Liver (tissue), 9 donors: Measurements from ENCODE around the gene SLC39A13. TPM values are rescaled to one million over a fixed set of nuclear protein-coding genes. Genes with fewer than 3 reads are reported as not detected.
A peak's percentile ranks its signal among the peaks of the same experiment; 100 is the strongest.

Source experiments
- DNase-seq: peaks from one replicate; pipeline ENCODE4 v3.0.0-alpha.2; 2017; ENCODE audit warnings: low spot score
- H3K27ac ChIP-seq, 2 donors: one replicate each; pipeline ENCODE4 v1.7.0; 2013; ENCODE audit warnings: inconsistent platforms in 2 of 2, low read length in 2 of 2, control low read depth in 1 of 2, low read depth in 1 of 2, mild to moderate bottlenecking in 1 of 2
- H3K27me3 ChIP-seq, 4 donors: one replicate each; pipeline versions ENCODE4 v1.6.1 to v1.7.0; 2013; ENCODE audit warnings: low read length in 3 of 4, inconsistent platforms in 1 of 4, mild to moderate bottlenecking in 1 of 4, moderate library complexity in 1 of 4; ENCODE audit not compliant: control insufficient read depth in 4 of 4, insufficient read depth in 4 of 4
- H3K36me3 ChIP-seq, 4 donors: one replicate each; pipeline versions ENCODE4 v1.6.1 to v1.7.0; 2013; ENCODE audit warnings: low read length in 3 of 4, mild to moderate bottlenecking in 3 of 4, low read depth in 1 of 4, moderate library complexity in 1 of 4; ENCODE audit not compliant: control insufficient read depth in 4 of 4, insufficient read depth in 3 of 4
- H3K4me1 ChIP-seq, 4 donors: one replicate each; pipeline versions ENCODE4 v1.6.1 to v1.7.0; 2013; ENCODE audit warnings: low read length in 3 of 4, mild to moderate bottlenecking in 3 of 4, moderate library complexity in 1 of 4; ENCODE audit not compliant: control insufficient read depth in 4 of 4, insufficient read depth in 4 of 4
- H3K4me3 ChIP-seq, 3 donors: one replicate each; pipeline versions ENCODE4 v1.6.1 to v1.7.0; 2013; ENCODE audit warnings: low read length in 3 of 3, control low read depth in 1 of 3, low read depth in 1 of 3, mild to moderate bottlenecking in 1 of 3
- H3K9ac ChIP-seq, 2 donors: one replicate each; pipeline ENCODE4 v1.7.0; 2013; ENCODE audit warnings: low read length in 2 of 2, mild to moderate bottlenecking in 2 of 2, moderate library complexity in 2 of 2, control low read depth in 1 of 2, low read depth in 1 of 2
- H3K9me3 ChIP-seq, 4 donors: one replicate each; pipeline versions ENCODE4 v1.6.1 to v1.7.0; 2013; ENCODE audit warnings: low read length in 3 of 4; ENCODE audit not compliant: control insufficient read depth in 4 of 4
- EGR1 ChIP-seq, 2 donors: IDR thresholded peaks; 2 replicates each; pipeline ENCODE4 v1.6.1; 2016 to 2018; ENCODE audit warnings: antibody characterized with exemption in 2 of 2, low read depth in 2 of 2
- FOXA1 ChIP-seq: IDR thresholded peaks from 2 replicates; pipeline ENCODE4 v1.6.1; 2016; ENCODE audit warnings: antibody characterized with exemption
- FOXA2 ChIP-seq: IDR thresholded peaks from 2 replicates; pipeline ENCODE4 v1.6.1; 2016; ENCODE audit warnings: antibody characterized with exemption
- GABPA ChIP-seq, 2 donors: IDR thresholded peaks in 1 of 2; conservative IDR thresholded peaks in 1 of 2; 2 replicates each; pipeline ENCODE4 v1.6.1; 2016; ENCODE audit warnings: antibody characterized with exemption in 2 of 2, mild to moderate bottlenecking in 1 of 2, moderate library complexity in 1 of 2
- HNF4A ChIP-seq, 2 donors: conservative IDR thresholded peaks; 2 replicates each; pipeline ENCODE4 v1.6.1; 2016; ENCODE audit warnings: antibody characterized with exemption in 2 of 2, mild to moderate bottlenecking in 2 of 2
- HNF4G ChIP-seq: IDR thresholded peaks from 2 replicates; pipeline ENCODE4 v1.6.1; 2016; ENCODE audit warnings: antibody characterized with exemption
- JUND ChIP-seq, 2 donors: IDR thresholded peaks; 2 replicates each; pipeline ENCODE4 v1.6.1; 2016; ENCODE audit warnings: antibody characterized with exemption in 2 of 2
- NR2F2 ChIP-seq: IDR thresholded peaks from 2 replicates; pipeline ENCODE4 v1.6.1; 2016; ENCODE audit warnings: antibody characterized with exemption
- RAD21 ChIP-seq, 2 donors: IDR thresholded peaks; 2 replicates each; pipeline ENCODE4 v1.6.1; 2016; ENCODE audit warnings: antibody characterized with exemption in 2 of 2, mild to moderate bottlenecking in 2 of 2
- RXRA ChIP-seq, 2 donors: IDR thresholded peaks; 2 replicates each; pipeline ENCODE4 v1.6.1; 2017 to 2018; ENCODE audit warnings: antibody characterized with exemption in 2 of 2, mild to moderate bottlenecking in 1 of 2
- SP1 ChIP-seq: IDR thresholded peaks from 2 replicates; pipeline ENCODE4 v1.6.1; 2018; ENCODE audit warnings: antibody characterized with exemption, mild to moderate bottlenecking
- TAF1 ChIP-seq: conservative IDR thresholded peaks from 2 replicates; pipeline ENCODE4 v1.6.1; 2016; ENCODE audit warnings: antibody characterized with exemption, mild to moderate bottlenecking
- YY1 ChIP-seq: IDR thresholded peaks from 2 replicates; pipeline ENCODE4 v1.6.1; 2016; ENCODE audit warnings: antibody characterized with exemption, mild to moderate bottlenecking
- WGBS: extraction: QIAGEN DNeasy Blood & Tissue Kit; methylation state at CpG from one replicate; pipeline ENCODE4 v1.1.7; 2013; 5-methylcytosine and 5-hydroxymethylcytosine counted together
- polyA plus RNA-seq, 2 donors: library from polyadenylated mRNA; stranded (reverse) in 1 of 2; unstranded in 1 of 2; fragments of 200-250 nt in 1 of 2; fragments of >200 nt in 1 of 2; fragmentation: Nextera tagmentation in 1 of 2; extraction: Ambion mirVana in 1 of 2; gene quantifications; one replicate each; pipeline versions ENCODE4 v1.2.1 to v1.2.3, GENCODE V29; 2013 to 2015
- total RNA-seq, 2 donors: library from RNA; depleted of rRNA; stranded (reverse); fragments of >200 nt; gene quantifications; one replicate each; pipeline ENCODE4 v1.2.3, GENCODE V29; 2014
- TF ChIP-seq, protein P1 (sequence below): IDR thresholded peaks from 2 replicates; pipeline ENCODE4 v1.6.1; 2016; ENCODE audit warnings: antibody characterized with exemption
- TF ChIP-seq, protein P2 (sequence below): IDR thresholded peaks from 2 replicates; pipeline ENCODE4 v1.6.1; 2016; ENCODE audit warnings: antibody characterized with exemption, mild to moderate bottlenecking
- TF ChIP-seq, protein P3 (sequence below): fragments of 150-350 bp; IDR thresholded peaks from 2 replicates; pipeline ENCODE4 v1.5.1; 2017; ENCODE audit warnings: improper control_type of control experiment, low read depth, low read length; ENCODE audit not compliant: missing input control
- TF ChIP-seq, protein P4 (sequence below): IDR thresholded peaks from 2 replicates; pipeline ENCODE4 v1.6.1; 2016; ENCODE audit warnings: antibody characterized with exemption
- TF ChIP-seq, protein P5 (sequence below): IDR thresholded peaks from 2 replicates; pipeline ENCODE4 v1.6.1; 2016; ENCODE audit warnings: antibody characterized with exemption
- donor health status: healthy.
- donor health status: healthy.
- donor health status: healthy.
- donor health status: healthy.
- donor health status: healthy.

Gene SLC39A13
- total and polyA plus RNA-seq, 4 donors: 8.2 to 17.5 (median 10.7) TPM

DNA sequence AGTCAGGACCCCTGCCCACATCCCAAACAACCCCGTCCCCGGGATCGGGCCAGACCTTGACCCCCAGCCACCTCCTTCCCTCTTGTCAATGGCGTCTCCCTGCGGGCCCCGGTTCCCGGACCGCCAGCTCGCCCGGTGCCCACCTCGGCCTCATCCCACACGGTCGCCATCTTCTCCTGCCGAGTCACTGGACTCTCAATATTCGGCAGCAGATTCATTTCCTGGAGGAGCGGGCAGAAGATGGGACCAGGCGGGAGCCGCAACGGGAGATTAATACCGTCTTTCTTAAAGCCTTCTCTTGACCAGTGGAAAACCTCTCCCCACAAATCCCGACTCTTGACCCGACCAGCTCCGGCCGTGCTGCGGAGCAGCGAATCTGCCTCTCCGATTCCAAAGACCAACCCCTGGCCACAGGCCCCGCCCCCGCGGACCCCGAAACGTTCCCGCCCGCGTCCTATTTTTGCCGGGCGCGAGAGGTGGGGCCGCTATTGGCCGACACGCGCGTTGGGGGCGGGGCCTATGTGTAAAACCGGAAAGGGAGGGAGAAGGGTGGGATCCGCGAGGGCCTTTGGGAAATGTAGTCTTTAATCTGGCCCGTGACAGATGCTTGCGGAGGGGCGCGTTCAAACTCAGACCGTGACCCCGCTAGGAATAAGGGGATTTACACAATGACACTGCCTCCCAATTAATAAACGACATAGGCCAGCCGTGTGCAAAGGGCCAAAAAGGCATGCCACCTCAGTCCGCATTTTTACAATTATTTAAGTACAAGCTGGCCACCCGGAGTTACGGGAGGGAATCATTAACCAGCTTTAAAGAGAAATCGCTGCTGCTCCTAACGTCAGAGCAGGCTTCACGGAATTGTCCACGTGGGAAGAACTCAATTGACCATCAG lies 17.9 kb downstream of the SLC39A13 start, which contains the start of gene PSMC3:
PSMC3 (minus strand) TSS at position 378 of the 895 bp plus-strand sequence; CDS start at position 218, 160 bp downstream.
- Histone ChIP-seq H3K9me3 (no peaks in the 10 kb centered on the region), H3K36me3 (peaks cover 5 to 25% (median 18%) of the 10 kb centered on the region in 4 donors), H3K27me3 (no peaks in the 10 kb centered on the region), H3K9ac (peak within 1 kb of the TSS; percentile 85 to 100), H3K4me1 (peaks cover 4 to 27% (median 21%) of the 10 kb centered on the region in 4 donors), H3K4me3 (peak within 1 kb of the TSS; percentile 93 to 100 (median 97)), H3K27ac (peak within 1 kb of the TSS; percentile 83 to 94)
- TF ChIP-seq RXRA (IDR thresholded peaks at IDR 0.05): peak in 1 of 2 donors; percentile 18
- TF ChIP-seq, protein P1, sequence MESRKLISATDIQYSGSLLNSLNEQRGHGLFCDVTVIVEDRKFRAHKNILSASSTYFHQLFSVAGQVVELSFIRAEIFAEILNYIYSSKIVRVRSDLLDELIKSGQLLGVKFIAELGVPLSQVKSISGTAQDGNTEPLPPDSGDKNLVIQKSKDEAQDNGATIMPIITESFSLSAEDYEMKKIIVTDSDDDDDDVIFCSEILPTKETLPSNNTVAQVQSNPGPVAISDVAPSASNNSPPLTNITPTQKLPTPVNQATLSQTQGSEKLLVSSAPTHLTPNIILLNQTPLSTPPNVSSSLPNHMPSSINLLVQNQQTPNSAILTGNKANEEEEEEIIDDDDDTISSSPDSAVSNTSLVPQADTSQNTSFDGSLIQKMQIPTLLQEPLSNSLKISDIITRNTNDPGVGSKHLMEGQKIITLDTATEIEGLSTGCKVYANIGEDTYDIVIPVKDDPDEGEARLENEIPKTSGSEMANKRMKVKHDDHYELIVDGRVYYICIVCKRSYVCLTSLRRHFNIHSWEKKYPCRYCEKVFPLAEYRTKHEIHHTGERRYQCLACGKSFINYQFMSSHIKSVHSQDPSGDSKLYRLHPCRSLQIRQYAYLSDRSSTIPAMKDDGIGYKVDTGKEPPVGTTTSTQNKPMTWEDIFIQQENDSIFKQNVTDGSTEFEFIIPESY: peak; percentile 76
- TF ChIP-seq, protein P2, sequence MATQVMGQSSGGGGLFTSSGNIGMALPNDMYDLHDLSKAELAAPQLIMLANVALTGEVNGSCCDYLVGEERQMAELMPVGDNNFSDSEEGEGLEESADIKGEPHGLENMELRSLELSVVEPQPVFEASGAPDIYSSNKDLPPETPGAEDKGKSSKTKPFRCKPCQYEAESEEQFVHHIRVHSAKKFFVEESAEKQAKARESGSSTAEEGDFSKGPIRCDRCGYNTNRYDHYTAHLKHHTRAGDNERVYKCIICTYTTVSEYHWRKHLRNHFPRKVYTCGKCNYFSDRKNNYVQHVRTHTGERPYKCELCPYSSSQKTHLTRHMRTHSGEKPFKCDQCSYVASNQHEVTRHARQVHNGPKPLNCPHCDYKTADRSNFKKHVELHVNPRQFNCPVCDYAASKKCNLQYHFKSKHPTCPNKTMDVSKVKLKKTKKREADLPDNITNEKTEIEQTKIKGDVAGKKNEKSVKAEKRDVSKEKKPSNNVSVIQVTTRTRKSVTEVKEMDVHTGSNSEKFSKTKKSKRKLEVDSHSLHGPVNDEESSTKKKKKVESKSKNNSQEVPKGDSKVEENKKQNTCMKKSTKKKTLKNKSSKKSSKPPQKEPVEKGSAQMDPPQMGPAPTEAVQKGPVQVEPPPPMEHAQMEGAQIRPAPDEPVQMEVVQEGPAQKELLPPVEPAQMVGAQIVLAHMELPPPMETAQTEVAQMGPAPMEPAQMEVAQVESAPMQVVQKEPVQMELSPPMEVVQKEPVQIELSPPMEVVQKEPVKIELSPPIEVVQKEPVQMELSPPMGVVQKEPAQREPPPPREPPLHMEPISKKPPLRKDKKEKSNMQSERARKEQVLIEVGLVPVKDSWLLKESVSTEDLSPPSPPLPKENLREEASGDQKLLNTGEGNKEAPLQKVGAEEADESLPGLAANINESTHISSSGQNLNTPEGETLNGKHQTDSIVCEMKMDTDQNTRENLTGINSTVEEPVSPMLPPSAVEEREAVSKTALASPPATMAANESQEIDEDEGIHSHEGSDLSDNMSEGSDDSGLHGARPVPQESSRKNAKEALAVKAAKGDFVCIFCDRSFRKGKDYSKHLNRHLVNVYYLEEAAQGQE: peak; percentile 41
- TF ChIP-seq, protein P3, sequence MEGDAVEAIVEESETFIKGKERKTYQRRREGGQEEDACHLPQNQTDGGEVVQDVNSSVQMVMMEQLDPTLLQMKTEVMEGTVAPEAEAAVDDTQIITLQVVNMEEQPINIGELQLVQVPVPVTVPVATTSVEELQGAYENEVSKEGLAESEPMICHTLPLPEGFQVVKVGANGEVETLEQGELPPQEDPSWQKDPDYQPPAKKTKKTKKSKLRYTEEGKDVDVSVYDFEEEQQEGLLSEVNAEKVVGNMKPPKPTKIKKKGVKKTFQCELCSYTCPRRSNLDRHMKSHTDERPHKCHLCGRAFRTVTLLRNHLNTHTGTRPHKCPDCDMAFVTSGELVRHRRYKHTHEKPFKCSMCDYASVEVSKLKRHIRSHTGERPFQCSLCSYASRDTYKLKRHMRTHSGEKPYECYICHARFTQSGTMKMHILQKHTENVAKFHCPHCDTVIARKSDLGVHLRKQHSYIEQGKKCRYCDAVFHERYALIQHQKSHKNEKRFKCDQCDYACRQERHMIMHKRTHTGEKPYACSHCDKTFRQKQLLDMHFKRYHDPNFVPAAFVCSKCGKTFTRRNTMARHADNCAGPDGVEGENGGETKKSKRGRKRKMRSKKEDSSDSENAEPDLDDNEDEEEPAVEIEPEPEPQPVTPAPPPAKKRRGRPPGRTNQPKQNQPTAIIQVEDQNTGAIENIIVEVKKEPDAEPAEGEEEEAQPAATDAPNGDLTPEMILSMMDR: no peak
- TF ChIP-seq, protein P4, sequence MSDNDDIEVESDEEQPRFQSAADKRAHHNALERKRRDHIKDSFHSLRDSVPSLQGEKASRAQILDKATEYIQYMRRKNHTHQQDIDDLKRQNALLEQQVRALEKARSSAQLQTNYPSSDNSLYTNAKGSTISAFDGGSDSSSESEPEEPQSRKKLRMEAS: peak; percentile 65
- TF ChIP-seq FOXA2: peak; percentile 5
- TF ChIP-seq GABPA (IDR thresholded peaks at IDR 0.05 in 1 of 2, conservative IDR thresholded peaks at IDR 0.05 in 1 of 2): peak; percentile 66 to 91
- TF ChIP-seq JUND (IDR thresholded peaks at IDR 0.05): peak in 1 of 2 donors; percentile 23
- peak in 1 of 2 donors; percentile 54 for TF ChIP-seq HNF4A (conservative IDR thresholded peaks at IDR 0.05)
- peak; percentile 57 for TF ChIP-seq TAF1
- TF ChIP-seq RAD21 (IDR thresholded peaks at IDR 0.05): peak in 1 of 2 donors; percentile 31
- TF ChIP-seq NR2F2: peak; percentile 18
- TF ChIP-seq FOXA1: no peak
- no peak for TF ChIP-seq HNF4G
- TF ChIP-seq, protein P5, sequence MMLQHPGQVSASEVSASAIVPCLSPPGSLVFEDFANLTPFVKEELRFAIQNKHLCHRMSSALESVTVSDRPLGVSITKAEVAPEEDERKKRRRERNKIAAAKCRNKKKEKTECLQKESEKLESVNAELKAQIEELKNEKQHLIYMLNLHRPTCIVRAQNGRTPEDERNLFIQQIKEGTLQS: no peak
- peak; percentile 98 for TF ChIP-seq YY1
- peak; percentile 30 to 47 for TF ChIP-seq EGR1 (IDR thresholded peaks at IDR 0.05; ENCODE audit: low read depth in 2 of 2)
- peak; percentile 76 for TF ChIP-seq SP1
- under 1% methylated on average over 62 of the region's 62 CpGs for WGBS
- peak; percentile 99 for DNase-seq
